Measurements from ENCODE around the gene TGFBR3.

Gene TGFBR3

DNA sequence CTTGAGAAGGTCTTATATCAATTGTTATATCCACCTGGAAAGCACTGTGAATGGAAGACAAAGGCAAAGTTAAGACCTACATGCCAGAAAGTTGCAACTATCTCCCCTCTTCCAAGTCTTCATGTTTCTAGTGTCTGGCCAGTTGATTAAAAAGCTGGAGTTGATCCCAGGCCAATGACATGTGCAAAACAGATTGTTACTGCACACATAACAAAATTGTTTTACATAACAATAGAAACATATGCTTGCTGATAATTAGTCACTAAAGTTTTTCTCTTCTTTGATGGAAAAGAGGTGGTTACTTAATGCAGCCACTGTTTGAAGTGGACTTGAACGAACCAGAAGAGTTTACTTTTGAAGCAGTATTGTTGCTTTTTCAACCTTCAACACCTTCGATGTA lies 158.2 kb downstream of the TGFBR3 start:
- TF ChIP-seq, protein P1, sequence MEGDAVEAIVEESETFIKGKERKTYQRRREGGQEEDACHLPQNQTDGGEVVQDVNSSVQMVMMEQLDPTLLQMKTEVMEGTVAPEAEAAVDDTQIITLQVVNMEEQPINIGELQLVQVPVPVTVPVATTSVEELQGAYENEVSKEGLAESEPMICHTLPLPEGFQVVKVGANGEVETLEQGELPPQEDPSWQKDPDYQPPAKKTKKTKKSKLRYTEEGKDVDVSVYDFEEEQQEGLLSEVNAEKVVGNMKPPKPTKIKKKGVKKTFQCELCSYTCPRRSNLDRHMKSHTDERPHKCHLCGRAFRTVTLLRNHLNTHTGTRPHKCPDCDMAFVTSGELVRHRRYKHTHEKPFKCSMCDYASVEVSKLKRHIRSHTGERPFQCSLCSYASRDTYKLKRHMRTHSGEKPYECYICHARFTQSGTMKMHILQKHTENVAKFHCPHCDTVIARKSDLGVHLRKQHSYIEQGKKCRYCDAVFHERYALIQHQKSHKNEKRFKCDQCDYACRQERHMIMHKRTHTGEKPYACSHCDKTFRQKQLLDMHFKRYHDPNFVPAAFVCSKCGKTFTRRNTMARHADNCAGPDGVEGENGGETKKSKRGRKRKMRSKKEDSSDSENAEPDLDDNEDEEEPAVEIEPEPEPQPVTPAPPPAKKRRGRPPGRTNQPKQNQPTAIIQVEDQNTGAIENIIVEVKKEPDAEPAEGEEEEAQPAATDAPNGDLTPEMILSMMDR (IDR thresholded peaks at IDR 0.05), result no peak
- H3K4me1 Mint-ChIP-seq, result peaks cover 44% of the 10 kb centered on the region
- no peak overlapping the region for H3K27ac Mint-ChIP-seq
- H3K27me3 Mint-ChIP-seq (ENCODE audit: low read depth, poor library complexity), result no peaks in the 10 kb centered on the region
- no peak for DNase-seq
- no peaks in the 10 kb centered on the region for H3K9me3 Mint-ChIP-seq
- H3K36me3 Mint-ChIP-seq (ENCODE audit: low read depth), result peaks cover 5% of the 10 kb centered on the region
- H3K4me3 Mint-ChIP-seq, result no peak overlapping the region

DNA sequence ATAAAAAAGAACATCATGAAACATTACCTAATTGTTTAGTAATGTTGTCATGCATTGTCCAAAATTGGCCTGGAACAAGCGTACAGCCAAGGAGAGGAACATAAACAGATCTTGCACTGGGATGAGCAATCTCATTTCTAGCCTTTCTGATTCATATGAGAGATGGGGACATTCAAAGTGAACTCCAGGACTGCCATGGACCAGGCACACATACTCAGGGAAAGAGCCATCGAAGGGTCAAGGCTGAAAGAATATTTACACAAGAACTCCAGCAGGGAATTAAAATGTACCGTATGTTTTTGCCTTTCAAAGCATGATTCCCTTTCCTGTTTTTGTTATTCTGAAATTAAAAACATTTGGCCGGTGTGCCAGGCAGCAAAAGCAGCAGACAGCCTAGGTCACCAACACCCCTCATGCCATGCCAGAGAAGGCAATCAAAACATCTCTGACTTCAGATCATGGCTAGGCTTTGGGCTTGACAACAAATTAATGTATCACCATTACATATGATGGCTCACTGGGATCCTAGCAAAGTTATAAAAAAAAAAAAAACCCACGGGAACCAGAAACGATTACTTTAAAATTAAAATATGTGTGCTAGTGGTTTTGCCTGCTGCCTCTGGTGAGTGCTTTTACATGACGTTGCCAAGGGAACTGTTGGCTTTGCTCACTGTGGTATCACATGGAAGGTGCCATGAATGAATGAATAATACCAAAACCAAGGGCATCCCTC lies 159.8 kb downstream of the TGFBR3 start:
- no peaks in the 10 kb centered on the region for H3K9me3 Mint-ChIP-seq
- H3K4me1 Mint-ChIP-seq, result peaks cover 28% of the 10 kb centered on the region
- no peak overlapping the region for H3K4me3 Mint-ChIP-seq
- no peak overlapping the region for H3K27ac Mint-ChIP-seq
- TF ChIP-seq, protein P1 (IDR thresholded peaks at IDR 0.05), result no peak
- H3K27me3 Mint-ChIP-seq (ENCODE audit: low read depth, poor library complexity), result no peaks in the 10 kb centered on the region
- peaks cover 11% of the 10 kb centered on the region for H3K36me3 Mint-ChIP-seq (ENCODE audit: low read depth)
- DNase-seq, result no peak

DNA sequence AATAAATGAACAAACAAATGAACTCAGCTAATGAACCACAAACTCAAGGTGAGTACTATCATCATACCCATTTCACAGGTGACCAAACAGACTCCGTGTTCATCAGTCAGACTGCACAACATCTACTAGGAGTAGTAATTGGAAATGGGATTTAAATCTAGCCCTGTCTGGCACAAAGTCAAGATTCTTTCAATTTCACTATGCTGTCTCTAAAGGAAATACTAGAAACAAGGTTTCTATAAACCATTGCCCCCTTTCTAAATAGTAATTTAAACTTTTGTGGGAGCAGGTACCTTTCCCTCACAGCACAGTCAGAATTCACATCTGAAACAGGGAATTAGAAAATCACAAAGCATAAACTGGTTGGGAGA lies 160.3 kb downstream of the TGFBR3 start:
- no peaks in the 10 kb centered on the region for H3K27me3 Mint-ChIP-seq (ENCODE audit: low read depth, poor library complexity)
- H3K4me3 Mint-ChIP-seq, result no peak overlapping the region
- no peak overlapping the region for H3K27ac Mint-ChIP-seq
- peaks cover 22% of the 10 kb centered on the region for H3K4me1 Mint-ChIP-seq
- DNase-seq, result no peak
- TF ChIP-seq, protein P1 (IDR thresholded peaks at IDR 0.05), result no peak
- H3K36me3 Mint-ChIP-seq (ENCODE audit: low read depth), result peaks cover 11% of the 10 kb centered on the region
- no peaks in the 10 kb centered on the region for H3K9me3 Mint-ChIP-seq

DNA sequence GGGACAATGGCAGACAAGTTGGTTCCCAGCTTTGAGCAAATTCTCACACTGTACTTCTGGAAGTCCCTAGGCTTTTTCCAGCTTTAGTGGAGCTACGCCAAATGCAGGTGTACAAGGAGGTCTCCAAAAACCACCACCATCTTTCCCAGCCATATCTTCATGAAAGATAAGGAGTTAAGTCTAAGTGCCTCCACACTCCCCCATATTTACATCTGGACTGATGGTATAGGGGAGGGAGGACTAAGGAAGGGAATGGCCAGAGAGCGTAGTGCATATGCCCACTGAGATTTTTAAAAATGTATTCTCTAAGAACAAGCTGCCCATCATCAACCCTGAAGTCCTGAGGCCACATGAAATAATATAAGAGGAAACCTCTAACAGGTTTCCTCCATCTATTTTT lies 161.3 kb downstream of the TGFBR3 start:
- no peak overlapping the region for H3K4me3 Mint-ChIP-seq
- H3K27me3 Mint-ChIP-seq (ENCODE audit: low read depth, poor library complexity), result no peaks in the 10 kb centered on the region
- TF ChIP-seq, protein P1 (IDR thresholded peaks at IDR 0.05), result no peak
- peaks cover 15% of the 10 kb centered on the region for H3K36me3 Mint-ChIP-seq (ENCODE audit: low read depth)
- no peak for DNase-seq
- no peak overlapping the region for H3K27ac Mint-ChIP-seq
- H3K9me3 Mint-ChIP-seq, result no peaks in the 10 kb centered on the region
- peaks cover 13% of the 10 kb centered on the region for H3K4me1 Mint-ChIP-seq

DNA sequence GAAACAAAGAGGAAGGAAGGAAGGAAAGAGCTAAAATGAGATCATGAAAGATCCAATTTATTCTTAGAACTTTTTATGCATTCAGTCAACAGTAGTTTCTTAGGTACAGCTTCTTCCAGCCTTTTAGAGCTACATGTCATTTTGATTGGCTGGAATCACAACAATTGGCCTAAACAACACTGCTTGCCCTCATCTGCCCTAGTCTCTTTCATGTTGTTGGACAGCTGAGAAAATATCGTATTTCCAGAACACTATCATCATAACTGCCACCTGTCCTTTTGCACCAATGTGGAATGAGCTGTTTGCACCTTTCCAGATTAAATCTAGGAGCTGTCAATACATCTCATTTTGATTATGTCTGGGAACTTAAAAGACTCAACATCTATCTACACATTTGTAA lies 161.7 kb downstream of the TGFBR3 start:
- no peak overlapping the region for H3K27ac Mint-ChIP-seq
- H3K36me3 Mint-ChIP-seq (ENCODE audit: low read depth), result peaks cover 19% of the 10 kb centered on the region
- H3K4me1 Mint-ChIP-seq, result peaks cover 10% of the 10 kb centered on the region
- TF ChIP-seq, protein P1 (IDR thresholded peaks at IDR 0.05), result no peak
- H3K9me3 Mint-ChIP-seq, result no peaks in the 10 kb centered on the region
- H3K4me3 Mint-ChIP-seq, result no peak overlapping the region
- no peak for DNase-seq
- no peaks in the 10 kb centered on the region for H3K27me3 Mint-ChIP-seq (ENCODE audit: low read depth, poor library complexity)

DNA sequence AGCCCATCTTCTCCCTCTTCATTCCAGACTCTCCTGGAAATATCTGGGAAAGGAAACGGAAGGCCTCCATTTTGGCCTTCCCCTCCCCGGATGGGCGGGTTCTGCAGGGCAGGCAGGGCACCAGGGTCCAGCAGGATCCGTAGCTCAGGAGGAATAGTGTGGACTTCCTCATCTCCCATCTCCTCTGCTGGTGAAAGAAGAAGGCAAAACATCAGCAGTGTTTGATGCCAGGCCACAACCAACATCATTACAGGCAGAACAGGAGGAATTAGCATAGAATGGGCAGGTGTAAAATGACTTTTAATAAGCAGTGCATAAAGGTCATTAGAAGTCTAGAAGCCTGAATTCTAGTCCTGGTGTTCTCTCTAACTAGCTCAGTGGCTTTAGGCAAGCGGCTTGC lies 165.9 kb downstream of the TGFBR3 start:
- H3K9me3 Mint-ChIP-seq, result no peaks in the 10 kb centered on the region
- H3K36me3 Mint-ChIP-seq (ENCODE audit: low read depth), result peaks cover 34% of the 10 kb centered on the region
- no peak for DNase-seq
- peaks cover 2% of the 10 kb centered on the region for H3K4me1 Mint-ChIP-seq
- no peak overlapping the region for H3K27ac Mint-ChIP-seq
- H3K4me3 Mint-ChIP-seq, result no peak overlapping the region
- TF ChIP-seq, protein P1 (IDR thresholded peaks at IDR 0.05), result no peak
- H3K27me3 Mint-ChIP-seq (ENCODE audit: low read depth, poor library complexity), result no peaks in the 10 kb centered on the region
